Fibroblast of villous mesenchyme (primary cell): ENCODE measurements around the gene CCSAP. TPM values are rescaled to one million over a fixed set of nuclear protein-coding genes. Genes with fewer than 3 reads are reported as not detected.

ENCODE experiments used
- DNase-seq: peaks from one replicate; pipeline ENCODE4 v3.0.0-alpha.2; 2010; ENCODE audit warnings: low read depth
- H3K4me3 ChIP-seq: 2 replicates; pipeline ENCODE4 v1.5.1; 2011; ENCODE audit warnings: low read depth, mild to moderate bottlenecking, low read length
- CTCF ChIP-seq: IDR thresholded peaks from 2 replicates; pipeline ENCODE4 v1.5.1; 2012; ENCODE audit warnings: low read depth, mild to moderate bottlenecking, low read length; ENCODE audit not compliant: insufficient read depth
- total RNA-seq: library from RNA; depleted of rRNA; stranded (reverse); fragments of >200 nt; gene quantifications from 2 replicates; pipeline ENCODE4 v1.2.3, GENCODE V29; 2012

Gene CCSAP
- total RNA-seq, 1 donor, result 12.1 TPM

- TF ChIP-seq CTCF, result no peak
- no peak overlapping the region for H3K4me3 ChIP-seq
- DNase-seq, result no peak
Observed at GRCh38 chr1:229279242-229279641, 63.6 kb downstream of the CCSAP start.

- TF ChIP-seq CTCF, result no peak
- DNase-seq, result no peak
- no peak overlapping the region for H3K4me3 ChIP-seq
Observed at GRCh38 chr1:229278120-229278741, 64.6 kb downstream of the CCSAP start.

GRCh38 chr1:229275005-229275404 lies 67.8 kb downstream of the CCSAP start:
- H3K4me3 ChIP-seq, result no peak overlapping the region
- TF ChIP-seq CTCF, result no peak
- DNase-seq, result no peak

GRCh38 chr1:229273507-229274232 lies 69.2 kb downstream of the CCSAP start:
- DNase-seq, result peak; percentile 25
- no peak for TF ChIP-seq CTCF
- H3K4me3 ChIP-seq, result no peak overlapping the region

- TF ChIP-seq CTCF, result no peak
- no peak for DNase-seq
- H3K4me3 ChIP-seq, result peak overlapping the region; percentile 84
Observed at GRCh38 chr1:229272164-229273158, 70.4 kb downstream of the CCSAP start.

- H3K4me3 ChIP-seq, result peak overlapping the region; percentile 84
- peak; percentile 36 for DNase-seq
- no peak for TF ChIP-seq CTCF
Observed at GRCh38 chr1:229271448-229272159, 71.2 kb downstream of the CCSAP start.
